Measurements from ENCODE around the gene CRHBP.

DNA sequence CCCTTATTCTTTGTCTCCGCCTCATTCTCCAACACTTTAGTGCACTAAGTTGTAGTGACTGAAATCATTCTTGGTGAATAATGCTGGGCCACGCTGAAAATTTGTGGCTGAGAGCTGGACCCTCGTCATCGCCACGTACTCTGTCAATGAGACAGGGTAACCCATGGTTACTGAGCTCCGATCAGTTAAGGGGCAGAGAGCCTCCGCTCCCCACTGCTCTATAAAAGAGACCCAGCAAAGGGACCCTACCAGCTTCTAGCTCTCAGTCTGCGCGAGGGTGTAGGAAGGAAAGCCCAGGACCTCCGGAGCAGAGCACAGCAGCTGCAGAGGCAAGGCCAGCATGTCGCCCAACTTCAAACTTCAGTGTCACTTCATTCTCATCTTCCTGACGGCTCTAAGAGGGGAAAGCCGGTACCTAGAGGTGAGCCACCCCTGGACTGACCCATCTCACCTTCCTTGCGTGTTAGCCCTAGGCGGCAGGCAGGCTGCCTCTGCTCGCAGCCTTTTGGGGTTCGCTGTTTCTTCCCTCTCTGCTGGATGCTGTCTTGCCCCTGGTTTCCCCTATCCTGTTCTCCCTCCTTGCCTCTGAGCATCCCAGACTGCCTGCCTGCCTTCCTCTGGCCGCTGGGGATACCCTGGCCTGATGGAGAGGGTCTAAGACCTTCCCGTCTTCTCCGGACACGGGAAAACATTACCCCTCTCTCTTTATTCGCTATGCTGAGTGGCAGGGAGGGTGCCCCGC is at the start of gene CRHBP:
- TF ChIP-seq, protein P1, sequence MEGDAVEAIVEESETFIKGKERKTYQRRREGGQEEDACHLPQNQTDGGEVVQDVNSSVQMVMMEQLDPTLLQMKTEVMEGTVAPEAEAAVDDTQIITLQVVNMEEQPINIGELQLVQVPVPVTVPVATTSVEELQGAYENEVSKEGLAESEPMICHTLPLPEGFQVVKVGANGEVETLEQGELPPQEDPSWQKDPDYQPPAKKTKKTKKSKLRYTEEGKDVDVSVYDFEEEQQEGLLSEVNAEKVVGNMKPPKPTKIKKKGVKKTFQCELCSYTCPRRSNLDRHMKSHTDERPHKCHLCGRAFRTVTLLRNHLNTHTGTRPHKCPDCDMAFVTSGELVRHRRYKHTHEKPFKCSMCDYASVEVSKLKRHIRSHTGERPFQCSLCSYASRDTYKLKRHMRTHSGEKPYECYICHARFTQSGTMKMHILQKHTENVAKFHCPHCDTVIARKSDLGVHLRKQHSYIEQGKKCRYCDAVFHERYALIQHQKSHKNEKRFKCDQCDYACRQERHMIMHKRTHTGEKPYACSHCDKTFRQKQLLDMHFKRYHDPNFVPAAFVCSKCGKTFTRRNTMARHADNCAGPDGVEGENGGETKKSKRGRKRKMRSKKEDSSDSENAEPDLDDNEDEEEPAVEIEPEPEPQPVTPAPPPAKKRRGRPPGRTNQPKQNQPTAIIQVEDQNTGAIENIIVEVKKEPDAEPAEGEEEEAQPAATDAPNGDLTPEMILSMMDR (IDR thresholded peaks at IDR 0.05) = no peak
- no peak for TF ChIP-seq POLR2A (IDR thresholded peaks at IDR 0.05)

All from body of pancreas (tissue), 4 donors.